GM21737 (cell line): ENCODE data around the gene RPL39L.
"Not testable (repeated sequence)": the region's sequence is repeated elsewhere in the genome, so short reads cannot be mapped to it uniquely, and the experiment has no call there.

Experiments
- ATAC-seq: cut with Tn5 transposase; IDR thresholded peaks from one replicate; pipeline ENCODE4 v1.9.1; 2021; ENCODE audit warnings: mild to moderate bottlenecking, moderate library complexity; ENCODE audit not compliant: unreplicated experiment

RPL39L gene

DNA sequence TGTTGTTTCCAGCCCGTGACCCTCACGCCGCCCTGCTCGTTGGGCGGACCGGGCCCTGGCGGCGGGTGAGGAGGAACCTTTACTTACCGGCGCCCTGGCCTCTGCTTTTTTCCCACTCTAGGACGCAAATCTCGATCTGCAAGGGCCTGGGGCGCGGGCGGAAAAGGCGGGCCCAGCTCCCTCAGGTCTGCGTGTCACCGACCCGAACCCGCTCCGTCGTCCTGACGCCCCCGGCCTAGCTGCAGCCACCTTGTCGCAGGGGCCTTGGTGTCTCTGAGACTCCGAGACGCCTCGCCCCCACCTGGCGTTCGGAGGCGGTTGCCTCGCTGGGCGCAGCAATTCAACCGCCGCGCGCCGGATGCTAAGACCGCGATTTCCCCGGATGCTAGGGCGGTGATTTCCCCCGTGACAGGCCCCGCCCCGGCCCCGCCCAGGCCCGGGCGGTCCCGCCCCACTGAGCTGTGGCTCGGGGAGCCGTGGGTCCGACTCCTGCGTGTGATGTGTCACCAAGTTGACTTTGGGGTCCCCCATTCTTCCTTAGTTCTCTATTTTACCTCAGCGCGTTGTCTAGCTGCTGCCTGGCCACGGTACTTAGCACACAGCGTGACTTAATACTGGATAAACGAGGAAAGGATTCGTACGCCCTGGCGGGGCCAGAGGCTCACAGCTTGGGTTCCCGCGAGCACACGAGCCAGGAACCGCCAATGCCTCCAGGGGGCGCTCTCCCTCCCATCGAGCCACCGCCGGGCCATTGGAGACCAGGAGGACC lies at the start of gene RPL39L:
TSS of gene RPL39L (minus strand) at position 371 of the 769 bp plus-strand sequence. CDS start 18,196 bp downstream, outside the sequence.
- peak; percentile 97 for ATAC-seq

DNA sequence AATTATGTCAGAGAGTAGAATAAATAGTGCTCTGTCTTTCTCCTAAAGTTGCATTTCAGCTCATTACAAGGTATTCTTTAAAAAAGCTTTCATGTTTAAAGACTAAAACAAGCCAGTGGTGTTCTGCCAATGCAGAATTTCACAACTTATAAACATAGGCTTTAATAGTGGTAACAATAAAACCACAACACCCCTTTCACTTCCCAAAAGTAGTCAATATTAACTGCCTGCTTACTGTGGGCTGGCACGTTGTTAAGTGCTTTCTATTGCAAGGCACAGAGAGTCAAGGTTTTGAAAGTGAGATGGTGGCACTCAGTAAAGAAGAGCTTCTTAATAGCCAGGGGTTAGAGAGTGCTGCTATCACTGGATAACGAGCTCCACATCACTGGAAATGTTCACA lies 49.6 kb upstream of the RPL39L start:
- no peak for ATAC-seq

DNA sequence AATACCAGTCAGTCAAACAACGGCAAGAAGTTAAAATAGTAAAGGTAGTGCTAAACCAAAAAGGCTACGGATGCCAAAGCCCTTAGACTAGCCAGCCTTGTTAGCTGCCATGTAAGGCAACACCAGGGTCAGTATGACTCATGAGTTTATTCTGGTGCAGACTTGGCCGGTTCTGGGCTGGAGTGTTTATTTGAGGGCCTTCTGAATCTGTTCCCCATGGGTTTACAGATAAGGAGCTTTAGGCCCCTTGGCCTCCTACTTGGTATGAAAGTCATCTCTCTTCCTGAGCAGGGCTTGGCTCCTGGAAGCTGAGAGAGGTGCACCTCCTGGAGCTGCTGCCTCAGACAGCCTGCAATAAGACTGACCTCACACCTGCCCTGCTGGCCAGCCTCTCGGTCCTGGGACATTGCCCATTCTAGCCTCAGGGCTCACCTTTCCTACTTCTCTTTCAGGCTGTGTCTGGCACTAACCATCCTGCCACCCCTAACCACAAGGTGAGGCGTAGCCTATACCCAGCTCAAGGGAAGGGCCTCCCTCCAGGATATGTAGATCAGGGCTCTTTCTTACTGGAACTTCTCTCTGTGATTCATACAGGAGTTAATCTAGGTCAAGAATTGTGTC lies 47.6 kb upstream of the RPL39L start:
- ATAC-seq, result no peak

DNA sequence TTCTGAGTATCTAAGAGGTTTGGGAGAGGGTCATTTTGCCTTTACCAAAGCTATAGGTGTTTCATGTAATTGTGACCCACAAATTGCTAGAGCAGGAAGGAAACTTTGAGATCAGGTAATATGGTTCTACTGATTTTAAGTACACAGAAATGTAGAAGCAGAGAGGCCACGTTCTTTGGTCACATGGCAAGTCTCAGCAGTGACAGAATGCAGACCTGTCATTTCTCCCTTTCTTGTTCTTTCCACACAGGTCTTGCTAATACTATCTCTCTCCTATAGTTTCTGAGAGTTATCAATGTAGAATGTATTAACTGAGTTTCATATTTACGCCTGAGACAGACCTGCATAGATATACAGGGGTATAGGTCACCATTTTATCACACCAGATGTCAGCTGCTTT lies 47.1 kb upstream of the RPL39L start:
- ATAC-seq, result no peak

DNA sequence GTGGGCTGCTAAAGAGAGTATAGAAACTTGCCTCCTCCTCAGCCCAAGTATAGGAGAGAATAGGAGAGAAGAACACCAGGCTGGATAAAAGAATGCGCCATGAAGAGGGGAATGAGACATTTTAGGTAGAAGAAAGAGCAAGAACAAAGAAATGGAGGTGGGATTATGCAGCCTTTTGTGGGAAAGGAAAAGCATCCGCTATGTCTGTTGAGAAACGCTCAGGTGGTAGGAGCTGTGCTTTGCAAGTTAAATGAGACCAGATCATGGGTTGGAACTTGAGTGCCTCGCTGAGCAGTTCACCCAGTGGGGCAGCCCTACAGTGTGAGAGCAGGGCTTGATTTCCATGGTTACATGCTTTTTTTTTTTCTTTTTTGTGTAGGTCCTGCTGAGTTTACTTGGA lies 46.5 kb upstream of the RPL39L start:
- ATAC-seq, result no peak

DNA sequence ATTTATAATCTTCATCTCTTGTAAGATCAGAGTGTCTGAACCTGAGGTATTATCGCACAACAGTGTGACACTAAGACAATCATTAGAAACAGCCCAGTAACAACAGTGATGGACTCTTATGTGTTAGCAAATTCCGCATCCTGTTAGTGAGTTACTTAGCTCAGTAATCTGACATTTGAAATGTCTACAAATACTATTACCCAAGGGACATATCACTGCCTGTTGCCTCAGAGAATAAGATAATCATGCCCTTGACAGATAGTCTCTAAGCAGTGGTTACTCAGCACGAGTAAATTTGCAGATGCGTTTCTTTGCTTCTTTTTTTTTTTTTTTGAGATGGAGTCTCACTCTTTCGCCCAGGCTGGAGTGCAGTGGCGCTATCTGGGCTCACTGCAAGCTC lies 44.6 kb upstream of the RPL39L start:
- ATAC-seq, result no peak

DNA sequence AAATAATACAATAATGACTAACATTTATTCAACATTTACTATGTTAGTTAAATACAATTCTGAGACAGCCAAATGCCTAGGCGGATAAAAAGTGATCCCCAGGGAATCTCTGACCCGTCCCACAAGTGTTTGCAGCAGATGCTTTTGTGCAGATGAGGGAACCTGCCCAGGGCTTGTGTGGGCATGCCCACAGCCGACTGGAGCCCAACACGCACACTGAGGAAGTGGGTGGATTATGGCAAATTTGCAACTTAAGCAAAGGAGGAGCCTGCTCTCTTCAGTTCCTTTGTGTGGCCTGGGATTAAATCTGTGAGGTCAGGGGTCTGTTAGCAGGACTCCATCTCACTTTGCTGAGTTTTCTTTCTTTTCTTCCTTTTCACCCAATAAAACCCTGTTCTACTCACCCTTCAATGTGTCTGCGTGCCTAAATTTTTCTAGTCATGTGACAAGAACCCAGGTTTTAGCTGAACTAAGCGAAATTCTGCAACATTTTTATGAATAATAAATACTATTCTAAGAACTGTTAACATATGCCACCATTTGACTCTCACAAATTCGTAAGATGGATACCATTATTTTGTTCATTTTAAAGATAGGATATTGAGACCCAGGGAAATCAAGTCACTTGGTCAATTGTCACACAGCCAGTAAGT lies 44.0 kb upstream of the RPL39L start:
- no peak for ATAC-seq

DNA sequence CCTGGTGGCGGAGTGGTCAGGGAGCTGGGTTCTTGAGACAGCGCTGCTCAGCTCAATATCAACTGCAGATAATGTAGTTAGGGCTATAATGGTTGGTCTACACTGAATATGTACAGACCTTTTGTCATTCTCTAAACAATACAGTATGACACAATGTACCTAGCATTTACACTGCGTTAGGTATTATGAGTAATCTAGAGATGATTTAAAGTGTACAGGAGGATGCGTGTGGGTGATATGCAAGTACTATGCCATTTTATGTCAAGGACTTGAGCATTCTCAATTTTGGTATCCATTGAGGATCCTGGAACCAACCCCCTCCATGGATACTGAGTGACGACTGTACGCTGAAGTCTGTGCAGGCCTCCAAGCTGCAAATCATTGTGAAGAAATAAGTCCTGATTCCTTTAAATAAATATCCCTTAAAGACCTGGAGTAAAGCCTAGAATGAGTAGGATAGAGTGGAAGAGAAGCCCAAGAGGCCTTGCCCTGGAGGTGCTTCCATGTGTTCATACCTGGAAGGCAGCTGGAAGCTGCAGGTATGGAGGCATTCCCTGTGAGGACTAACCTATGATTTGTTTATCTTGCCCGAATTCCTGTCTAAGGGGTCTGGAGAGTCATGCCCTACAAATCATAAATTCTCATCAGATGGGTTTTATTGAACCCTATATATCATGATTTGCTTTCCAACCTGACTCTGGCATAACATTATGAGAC lies 42.3 kb upstream of the RPL39L start:
- ATAC-seq, result no peak

DNA sequence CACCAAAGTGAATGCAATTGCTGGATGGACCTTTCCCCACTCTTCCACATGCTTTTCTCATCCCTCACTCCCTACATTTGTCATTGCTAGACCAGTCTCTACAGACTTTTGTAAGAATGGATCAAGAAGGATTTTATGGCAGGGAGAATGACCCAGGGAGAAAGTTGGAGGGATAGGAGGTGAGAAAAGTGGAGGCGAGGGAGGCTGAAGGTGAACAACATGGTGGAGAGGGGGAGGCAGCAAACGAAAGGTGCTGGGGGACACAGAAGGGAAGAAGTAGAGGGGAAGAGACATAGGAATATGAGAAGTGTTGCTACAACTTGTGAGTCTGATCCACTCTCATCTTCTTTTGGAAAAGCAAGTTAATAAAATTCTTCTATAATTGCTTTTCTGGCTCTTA lies 33.6 kb upstream of the RPL39L start:
- ATAC-seq, result no peak

DNA sequence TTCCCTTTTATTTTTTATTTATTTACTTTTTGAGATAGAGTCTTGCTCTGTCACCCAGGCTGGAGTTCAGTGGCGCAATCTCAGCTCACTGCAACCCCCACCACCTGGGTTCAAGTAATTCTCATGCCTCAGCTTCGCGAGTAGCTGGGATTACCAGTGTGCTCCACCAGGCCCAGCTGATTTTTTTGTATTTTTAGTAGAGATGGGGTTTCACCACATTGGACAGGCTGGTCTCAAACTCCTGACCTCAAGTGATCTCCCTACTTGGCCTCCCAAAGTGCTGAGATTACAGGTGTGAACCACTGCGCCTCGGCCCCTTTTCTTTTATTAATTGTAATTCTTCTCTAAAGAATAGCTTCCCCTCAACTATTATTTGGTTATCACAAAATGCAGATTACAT lies 31.6 kb upstream of the RPL39L start:
- ATAC-seq, result not testable (repeated sequence)

DNA sequence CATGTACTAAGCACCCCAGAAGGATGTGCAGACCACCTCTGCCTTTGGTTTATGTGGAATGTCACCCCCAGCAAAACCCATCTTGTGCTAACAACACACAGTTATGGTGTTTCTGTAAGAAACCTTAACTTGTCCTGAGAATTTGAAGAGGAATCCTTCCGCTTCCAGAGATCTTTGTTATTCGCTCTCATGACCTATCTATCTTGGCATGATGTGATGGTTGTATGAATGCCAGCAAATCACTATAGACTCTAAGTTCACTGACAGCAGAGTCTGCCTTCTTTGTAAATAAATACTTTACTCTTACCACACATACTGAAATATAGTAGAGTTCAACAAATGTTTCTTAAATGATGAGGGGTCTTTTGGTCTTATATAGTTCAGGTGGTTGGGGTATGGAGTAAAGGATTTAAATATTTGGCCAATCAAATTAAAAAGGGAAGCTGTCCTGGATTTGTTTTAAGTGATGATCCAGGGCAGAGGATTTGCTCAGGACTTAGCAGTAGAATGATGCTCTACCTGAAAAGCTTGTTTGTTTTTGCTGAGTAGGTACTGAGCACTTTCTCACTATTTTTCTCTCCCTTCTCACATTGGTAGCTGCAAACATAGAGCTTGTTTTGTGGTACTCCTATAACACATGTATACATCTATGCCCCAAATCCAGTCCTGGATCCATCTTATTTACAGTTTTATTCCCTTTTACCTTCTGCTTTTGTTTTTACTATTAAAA lies 30.1 kb upstream of the RPL39L start:
- ATAC-seq, result no peak

DNA sequence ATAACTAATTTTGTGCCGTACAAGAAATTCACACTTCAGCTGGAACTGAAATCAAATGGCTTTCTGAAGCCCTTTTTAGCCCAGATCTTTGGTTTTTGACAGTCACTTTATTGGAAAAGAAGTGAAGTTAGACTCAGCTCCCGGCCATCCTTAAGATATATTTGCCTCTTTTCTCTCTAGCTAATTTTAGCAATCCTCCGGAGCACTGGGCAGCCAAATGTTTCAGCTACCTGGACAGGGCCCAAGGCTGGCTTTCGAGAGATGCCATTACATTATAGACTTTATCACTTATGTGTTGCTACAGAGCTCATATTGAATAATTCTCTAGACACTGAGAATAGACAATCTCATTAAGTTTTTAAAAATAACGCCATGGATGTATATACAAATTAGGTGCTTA lies 28.5 kb upstream of the RPL39L start:
- no peak for ATAC-seq

DNA sequence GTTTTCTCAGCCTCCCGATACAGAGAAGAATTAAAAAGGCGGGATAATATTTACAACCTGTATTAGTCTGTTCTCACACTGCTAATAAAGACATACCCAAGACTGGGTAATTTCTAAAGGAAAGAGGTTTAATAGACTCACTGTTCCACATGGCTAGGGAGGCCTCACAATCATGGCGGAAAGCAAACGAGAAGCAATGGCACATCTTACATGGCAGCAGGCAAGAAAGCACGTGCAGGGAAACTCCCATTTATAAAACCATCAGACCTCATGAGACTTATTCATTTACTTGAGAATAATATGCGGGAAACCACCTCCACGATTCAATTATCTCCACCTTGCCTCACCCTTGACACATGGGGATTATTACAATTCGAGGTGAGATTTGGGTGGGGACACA lies 27.5 kb upstream of the RPL39L start:
- no peak for ATAC-seq

DNA sequence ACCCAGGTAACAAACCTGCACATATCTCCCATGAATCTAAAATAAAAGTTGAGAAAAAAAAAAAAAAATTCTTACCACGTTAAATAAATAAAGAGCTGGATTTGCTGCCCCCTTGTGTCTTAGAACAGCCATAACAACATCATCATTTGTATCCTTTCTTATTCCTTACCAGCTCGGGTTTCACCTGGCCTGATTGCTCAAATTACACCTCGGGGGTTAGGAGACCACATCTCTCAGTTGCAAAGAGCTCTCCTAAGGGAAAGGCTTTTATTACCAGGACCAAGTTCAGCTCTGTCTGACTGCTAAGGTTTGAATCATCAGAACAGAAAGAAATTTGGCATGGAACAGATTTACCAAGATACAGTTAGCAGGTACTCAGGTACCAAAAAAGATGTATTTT lies 25.8 kb upstream of the RPL39L start:
- ATAC-seq, result no peak

DNA sequence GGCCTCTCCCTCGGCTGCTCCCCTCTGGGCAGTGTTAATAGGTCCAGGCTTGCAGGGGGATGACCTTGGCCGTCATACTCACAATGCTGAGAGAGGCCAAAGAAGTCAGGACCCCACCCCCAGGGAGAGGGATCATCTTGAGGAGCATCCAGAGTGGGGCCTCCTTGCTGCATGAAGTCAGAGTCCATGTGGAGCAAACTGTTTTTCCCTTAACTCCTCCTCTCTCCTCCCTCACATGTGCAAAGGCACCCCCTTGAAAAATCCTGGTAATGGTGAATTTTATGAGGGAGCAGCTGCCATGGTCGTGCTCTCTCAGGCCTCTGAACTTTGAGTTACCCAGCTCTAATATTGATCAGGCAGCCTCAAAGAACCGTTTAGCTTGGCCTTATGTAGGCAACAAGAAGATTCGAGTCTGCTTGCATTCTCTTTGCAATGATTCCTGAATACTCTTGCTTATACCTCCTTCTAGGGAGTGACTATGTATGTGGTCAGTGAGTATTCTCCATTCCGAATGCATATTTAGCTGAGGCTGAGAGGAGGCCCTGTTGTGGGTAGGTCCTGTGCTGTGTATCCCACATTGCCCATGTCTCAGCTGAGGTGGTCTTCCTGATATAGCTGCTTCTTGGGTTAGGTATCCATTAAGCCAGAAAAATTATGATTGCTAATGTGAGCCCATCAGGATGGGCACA lies 23.1 kb upstream of the RPL39L start:
- no peak for ATAC-seq

DNA sequence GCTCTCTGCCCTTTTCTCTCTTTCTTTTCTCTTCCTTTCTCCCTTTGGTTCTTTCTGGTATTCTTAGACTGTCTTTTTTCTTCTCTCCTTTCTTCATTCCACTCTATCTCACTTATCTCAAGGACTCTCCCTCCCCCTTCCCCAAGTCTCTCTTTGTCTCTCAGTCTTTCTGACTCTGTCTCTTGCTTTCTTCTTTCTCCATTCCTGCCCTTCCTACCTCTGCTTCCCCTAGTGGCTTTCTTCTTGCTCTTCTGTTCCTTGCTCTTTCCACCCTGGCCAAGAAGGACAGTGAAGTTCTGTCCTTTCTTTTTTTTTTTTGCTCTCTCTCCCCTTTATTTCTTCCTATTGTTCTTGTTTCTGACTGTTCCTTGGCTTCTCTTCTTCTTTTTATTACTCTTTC lies 22.3 kb upstream of the RPL39L start:
- no peak for ATAC-seq

DNA sequence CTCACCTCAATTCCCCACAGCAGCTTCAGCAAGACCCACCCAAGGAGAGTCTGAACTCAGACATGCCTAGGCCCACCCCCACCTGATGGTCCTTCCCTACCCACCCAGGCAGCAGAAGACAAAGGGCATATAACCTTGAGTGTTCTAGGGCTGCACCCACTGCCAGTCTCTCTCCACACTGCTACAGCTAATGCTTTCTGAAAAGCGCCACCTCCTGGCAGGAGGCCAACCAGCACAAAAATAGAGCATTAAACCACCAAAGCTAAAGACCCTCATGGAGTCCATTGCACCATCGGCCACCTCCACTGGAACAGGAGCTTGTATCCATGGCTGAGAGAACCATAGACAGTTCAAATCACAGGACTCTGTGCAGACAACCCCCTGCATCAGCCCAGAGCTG lies 11.3 kb upstream of the RPL39L start:
- ATAC-seq, result no peak

DNA sequence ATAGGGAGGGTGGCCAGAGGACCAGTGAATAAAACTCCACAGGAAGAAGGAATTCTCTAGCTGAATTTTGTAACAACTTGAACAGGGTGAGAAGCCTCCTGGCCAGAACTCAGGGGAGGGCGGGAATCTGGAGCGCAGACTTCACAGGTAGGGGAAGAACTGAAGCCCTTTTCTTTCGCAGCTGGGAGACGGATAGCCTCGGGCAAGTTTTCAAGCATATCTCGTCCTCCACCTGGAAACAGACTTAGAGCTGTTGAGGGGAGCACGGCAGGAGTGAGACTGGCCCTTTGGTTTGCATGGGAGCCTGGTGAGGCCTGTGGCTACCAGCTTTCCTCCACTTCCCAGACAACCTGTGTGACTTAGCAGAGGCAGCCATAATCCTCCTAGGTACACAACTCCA lies 10.9 kb upstream of the RPL39L start:
- ATAC-seq, result no peak

DNA sequence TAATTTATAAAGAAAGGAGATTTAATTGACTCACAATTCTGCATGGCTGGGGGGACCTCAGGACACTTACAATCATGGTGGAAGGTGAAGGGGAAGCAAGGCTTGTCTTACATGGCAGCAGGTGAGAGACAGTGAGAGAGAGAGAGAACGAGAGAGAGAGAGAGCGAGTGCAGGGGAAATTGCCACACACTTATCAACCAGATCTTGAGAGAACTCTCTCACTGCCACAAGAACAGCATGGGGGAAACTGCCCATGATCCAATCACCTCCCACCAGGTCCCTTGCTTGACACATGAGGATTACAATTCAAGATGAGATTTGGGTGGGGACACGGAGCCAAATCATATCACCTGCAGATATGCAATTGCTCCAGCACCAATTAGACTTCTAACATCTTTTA lies 7.1 kb upstream of the RPL39L start:
- ATAC-seq, result no peak

DNA sequence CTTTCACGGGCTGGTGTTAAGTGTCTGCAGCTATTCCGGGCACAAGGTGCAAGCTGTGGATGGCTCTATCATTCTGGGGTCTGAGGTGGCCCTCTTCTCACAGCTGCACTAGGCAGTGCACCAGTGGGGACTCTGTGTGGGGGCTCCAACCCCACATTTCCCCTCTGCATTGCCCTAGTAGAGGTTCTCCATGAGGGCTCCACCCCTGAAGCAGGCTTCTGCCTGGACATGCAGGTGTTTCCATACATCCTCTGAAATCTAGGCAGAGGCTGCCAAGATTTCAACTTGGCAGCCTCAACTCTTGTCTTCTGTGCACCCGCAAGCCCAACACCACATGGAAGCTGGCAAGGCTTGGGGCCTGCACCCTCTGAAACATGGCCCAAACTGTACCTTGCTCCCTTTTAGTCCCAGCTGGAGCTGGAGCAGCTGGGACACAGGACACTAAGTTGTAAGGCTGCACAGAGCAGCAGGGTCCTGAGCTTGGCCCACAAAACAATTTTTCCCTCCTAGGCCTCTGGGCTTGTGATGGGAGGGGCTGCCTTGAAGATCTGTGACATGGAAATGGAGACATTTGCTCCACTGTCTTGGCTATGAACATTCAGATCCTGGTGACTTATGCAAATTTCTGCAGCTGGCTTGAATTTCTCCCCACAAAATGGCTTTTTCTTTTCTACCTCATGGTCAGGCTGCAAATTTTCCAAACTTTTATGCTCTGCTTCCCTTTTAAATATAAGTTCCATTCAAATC lies 6.0 kb upstream of the RPL39L start:
- ATAC-seq, result no peak
